Fibroblast of lung (primary cell): ENCODE measurements around the gene TNS2.

Experiments
- EZH2 ChIP-seq: IDR thresholded peaks from 2 replicates; pipeline ENCODE4 v1.5.1; 2012; ENCODE audit warnings: low read length, control low read depth, mild to moderate bottlenecking; ENCODE audit errors: missing control alignments
- TF ChIP-seq, protein P1 (sequence below), 2 donors: IDR thresholded peaks in 1 of 2; conservative IDR thresholded peaks in 1 of 2; 1 replicate in 1 of 2; 2 replicates in 1 of 2; pipeline ENCODE4 v1.5.1; 2011 to 2012; ENCODE audit warnings: low read length in 2 of 2, control low read depth in 1 of 2, inconsistent platforms in 1 of 2, low read depth in 1 of 2, mild to moderate bottlenecking in 1 of 2

DNA sequence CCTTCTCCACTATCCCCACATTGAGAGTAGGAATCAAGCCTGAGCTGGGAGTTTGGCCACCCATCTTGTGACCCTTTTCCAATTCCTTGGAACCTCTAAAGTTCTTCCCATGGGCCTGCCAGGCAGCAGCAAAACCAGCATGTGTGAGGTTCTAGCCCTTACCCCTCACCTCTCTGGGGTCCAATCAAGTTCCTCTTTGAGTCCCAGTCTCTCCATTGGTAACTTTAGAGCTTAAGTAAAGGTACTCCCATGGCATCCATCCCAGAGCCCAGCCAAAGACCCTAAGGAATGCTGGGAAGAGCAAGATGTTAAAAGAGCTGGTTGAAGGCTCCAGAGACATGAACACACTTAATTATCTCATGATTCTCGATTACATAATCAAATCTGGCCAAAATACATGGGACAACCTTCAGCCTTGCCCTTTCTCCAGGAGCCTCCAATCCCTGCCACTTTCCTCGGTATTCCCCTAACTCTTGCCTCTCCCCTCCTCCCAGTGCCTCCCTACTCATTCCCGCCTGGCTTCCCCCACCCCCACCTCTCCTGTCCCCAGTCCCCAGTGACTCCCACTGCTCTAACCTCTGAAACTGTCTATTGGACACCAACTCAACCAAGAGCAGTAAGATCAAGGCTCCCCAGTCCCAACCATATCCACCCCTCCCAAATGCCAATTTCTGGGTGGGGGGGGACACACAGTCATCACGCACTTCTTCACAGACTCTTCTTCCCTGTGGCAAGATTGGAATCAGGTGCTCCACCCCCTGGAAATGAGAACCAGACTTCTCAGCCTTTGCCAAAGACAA, 4.8 kb upstream of the TNS2 start:
- no peak for TF ChIP-seq EZH2
- TF ChIP-seq, protein P1, sequence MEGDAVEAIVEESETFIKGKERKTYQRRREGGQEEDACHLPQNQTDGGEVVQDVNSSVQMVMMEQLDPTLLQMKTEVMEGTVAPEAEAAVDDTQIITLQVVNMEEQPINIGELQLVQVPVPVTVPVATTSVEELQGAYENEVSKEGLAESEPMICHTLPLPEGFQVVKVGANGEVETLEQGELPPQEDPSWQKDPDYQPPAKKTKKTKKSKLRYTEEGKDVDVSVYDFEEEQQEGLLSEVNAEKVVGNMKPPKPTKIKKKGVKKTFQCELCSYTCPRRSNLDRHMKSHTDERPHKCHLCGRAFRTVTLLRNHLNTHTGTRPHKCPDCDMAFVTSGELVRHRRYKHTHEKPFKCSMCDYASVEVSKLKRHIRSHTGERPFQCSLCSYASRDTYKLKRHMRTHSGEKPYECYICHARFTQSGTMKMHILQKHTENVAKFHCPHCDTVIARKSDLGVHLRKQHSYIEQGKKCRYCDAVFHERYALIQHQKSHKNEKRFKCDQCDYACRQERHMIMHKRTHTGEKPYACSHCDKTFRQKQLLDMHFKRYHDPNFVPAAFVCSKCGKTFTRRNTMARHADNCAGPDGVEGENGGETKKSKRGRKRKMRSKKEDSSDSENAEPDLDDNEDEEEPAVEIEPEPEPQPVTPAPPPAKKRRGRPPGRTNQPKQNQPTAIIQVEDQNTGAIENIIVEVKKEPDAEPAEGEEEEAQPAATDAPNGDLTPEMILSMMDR (conservative IDR thresholded peaks at IDR 0.05 in 1 of 2, IDR thresholded peaks at IDR 0.05 in 1 of 2; ENCODE audit: low read depth in 1 of 2, low read length in 2 of 2), result no peak
